GM12878 (cell line): ENCODE measurements around the gene GNAT1. TPM values are rescaled to one million over a fixed set of nuclear protein-coding genes. Genes with fewer than 3 reads are reported as not detected.

Experiments
- MAX ChIP-seq: IDR thresholded peaks from 2 replicates; pipeline ENCODE4 v1.6.1; 2012; ENCODE audit warnings: low read depth, low read length, improper control_type of control experiment
- SRF ChIP-seq, 2 experiments: IDR thresholded peaks; 2 replicates each; pipeline ENCODE4 v1.6.1; 2011; ENCODE audit warnings: low read depth in 2 of 2, low read length in 2 of 2, mild to moderate bottlenecking in 1 of 2, moderate library complexity in 1 of 2
- microRNA counts: library from miRNA; unstranded; fragments of <30 nt; microRNA quantifications from one replicate; lab custom pipeline; 2016
- microRNA-seq: library from miRNA; unstranded; fragments of <30 nt; microRNA quantifications from one replicate; pipeline ENCODE4, GENCODE V29; 2018
- polyA plus RNA-seq, 11 experiments: library from polyadenylated mRNA; depleted of rRNA in 4 of 11; unstranded in 6 of 11; stranded (reverse) in 5 of 11; fragments of >200 nt; fragmentation: Nextera tagmentation in 4 of 11; fragmentation: Illumina TruSeq in 1 of 11; extraction: Ambion mirVana in 4 of 11; extraction: Trizol in 1 of 11; gene quantifications; 1 replicate in 1 of 11; 2 replicates in 10 of 11; pipeline versions ENCODE4 v1.2.1 to v1.2.3, GENCODE V29; 2011 to 2016; ENCODE audit warnings: inconsistent platforms in 2 of 11, missing spikeins in 2 of 11, low read depth in 1 of 11
- small RNA-seq: library from RNA; depleted of rRNA; stranded (forward); fragments of <200 nt; gene quantifications from one replicate; pipeline ENCODE3, GENCODE V24; 2014
- total RNA-seq, 4 experiments: library from RNA; depleted of rRNA in 3 of 4; stranded (reverse); fragments of >200 nt in 3 of 4; fragmentation: Illumina TruSeq in 1 of 4; extraction: Trizol in 1 of 4; gene quantifications; 2 replicates each; pipeline versions ENCODE4 v1.2.1 to v1.2.3, GENCODE V29; 2013 to 2021

Gene GNAT1
- total and polyA plus RNA-seq, 10 of the 15 experiments (the other 5 are each of a cell fraction or from before 2014, with no cell fraction given) = not detected

- TF ChIP-seq MAX = no peak; the same call in 1 of the 2 replicates
- no peak for TF ChIP-seq SRF (IDR thresholded peaks at IDR 0.05; ENCODE audit: low read depth in 2 of 2, low read length in 2 of 2)
Measured at GRCh38 chr3:50246517-50246954, 55.1 kb downstream of the GNAT1 start (continued).

MicroRNA genes within 50 kb of the gene (microRNA counts, 767-probe panel; counts per million panel counts)
- microRNA hsa-miR-566 (lab: Ali Mortazavi, UCI) = 1,438 counts per million, percentile 53 among the panel's probes with 10 or more counts

Small RNA genes lying within 50 kb of the gene (microRNA-seq; reads per million reads assigned to microRNA genes)
- gene MIR566 = not detected
- not detected for gene MIR5787

Small RNA genes lying within 50 kb of the gene (small RNA-seq; reads per million reads assigned to genes)
- gene MIR566 (not detected), gene MIR5787 (not detected)

Other genes with a start within 250 kb of the GNAT1 start
Only the 7 nearest of the 17 such genes appear.
- gene RBM5, start 102.7 kb upstream of the GNAT1 start, total RNA-seq (2014; rRNA removed) = 136 and 148 TPM in 2 replicates
- 120 and 124 TPM in 2 replicates for gene RBM5, start 102.7 kb upstream of the GNAT1 start, total RNA-seq (2014; rRNA removed; fragmentation: Illumina TruSeq; extraction: Trizol)
- gene RBM5, start 102.7 kb upstream of the GNAT1 start, total RNA-seq (2021) = 94.0 and 101 TPM in 2 replicates
- 329 and 347 TPM in 2 replicates for gene RBM5, start 102.7 kb upstream of the GNAT1 start, polyA plus RNA-seq (2011; rRNA removed)
- 143 and 174 TPM in 2 replicates for gene RBM5, start 102.7 kb upstream of the GNAT1 start, polyA plus RNA-seq (2014; fragmentation: Illumina TruSeq; extraction: Trizol)
- gene RBM5, start 102.7 kb upstream of the GNAT1 start, polyA plus RNA-seq (2014; fragmentation: Nextera tagmentation; extraction: Ambion mirVana) = 10 to 100 TPM; 35.1 to 48.1 TPM
- gene RBM5, start 102.7 kb upstream of the GNAT1 start, polyA plus RNA-seq (2014; rRNA removed) = 123 and 142 TPM in 2 replicates
- 10 to 100 TPM; 70.5 to 70.9 TPM for gene RBM5, start 102.7 kb upstream of the GNAT1 start, polyA plus RNA-seq (2016; fragmentation: Nextera tagmentation; extraction: Ambion mirVana)
- gene SEMA3F, start 36.3 kb upstream of the GNAT1 start, total RNA-seq (2014; rRNA removed) = 0.28 TPM in 1 of 2 replicates, not detected in the other
- not detected in 2 replicates for gene SEMA3F, start 36.3 kb upstream of the GNAT1 start, total RNA-seq (2014; rRNA removed; fragmentation: Illumina TruSeq; extraction: Trizol)
- 0.08 and 0.45 TPM in 2 replicates for gene SEMA3F, start 36.3 kb upstream of the GNAT1 start, total RNA-seq (2021)
- 0.12 and 0.15 TPM in 2 replicates for gene SEMA3F, start 36.3 kb upstream of the GNAT1 start, polyA plus RNA-seq (2011; rRNA removed)
- 0.09 TPM in 1 of 2 replicates, not detected in the other for gene SEMA3F, start 36.3 kb upstream of the GNAT1 start, polyA plus RNA-seq (2014; fragmentation: Illumina TruSeq; extraction: Trizol)
- gene SEMA3F, start 36.3 kb upstream of the GNAT1 start, polyA plus RNA-seq (2014; fragmentation: Nextera tagmentation; extraction: Ambion mirVana) = not detected
- gene SEMA3F, start 36.3 kb upstream of the GNAT1 start, polyA plus RNA-seq (2014; rRNA removed) = not detected in 2 replicates
- not detected for gene SEMA3F, start 36.3 kb upstream of the GNAT1 start, polyA plus RNA-seq (2016; fragmentation: Nextera tagmentation; extraction: Ambion mirVana)
- gene SLC38A3, start 13.7 kb downstream of the GNAT1 start, total RNA-seq (2014; rRNA removed) = not detected in 2 replicates
- not detected in 2 replicates for gene SLC38A3, start 13.7 kb downstream of the GNAT1 start, total RNA-seq (2014; rRNA removed; fragmentation: Illumina TruSeq; extraction: Trizol)
- gene SLC38A3, start 13.7 kb downstream of the GNAT1 start, total RNA-seq (2021) = 0.13 TPM in 1 of 2 replicates, not detected in the other
- gene SLC38A3, start 13.7 kb downstream of the GNAT1 start, polyA plus RNA-seq (2011; rRNA removed) = 0.14 TPM in 1 of 2 replicates, not detected in the other
- gene SLC38A3, start 13.7 kb downstream of the GNAT1 start, polyA plus RNA-seq (2014; fragmentation: Illumina TruSeq; extraction: Trizol) = not detected in 2 replicates
- not detected for gene SLC38A3, start 13.7 kb downstream of the GNAT1 start, polyA plus RNA-seq (2014; fragmentation: Nextera tagmentation; extraction: Ambion mirVana)
- gene SLC38A3, start 13.7 kb downstream of the GNAT1 start, polyA plus RNA-seq (2014; rRNA removed) = not detected in 2 replicates
- gene SLC38A3, start 13.7 kb downstream of the GNAT1 start, polyA plus RNA-seq (2016; fragmentation: Nextera tagmentation; extraction: Ambion mirVana) = not detected
- 222 and 225 TPM in 2 replicates for gene GNAI2, start 44.6 kb downstream of the GNAT1 start, total RNA-seq (2014; rRNA removed)
- 108 and 120 TPM in 2 replicates for gene GNAI2, start 44.6 kb downstream of the GNAT1 start, total RNA-seq (2014; rRNA removed; fragmentation: Illumina TruSeq; extraction: Trizol)
- gene GNAI2, start 44.6 kb downstream of the GNAT1 start, total RNA-seq (2021) = 271 and 276 TPM in 2 replicates
- gene GNAI2, start 44.6 kb downstream of the GNAT1 start, polyA plus RNA-seq (2011; rRNA removed) = 160 and 346 TPM in 2 replicates
- 163 and 192 TPM in 2 replicates for gene GNAI2, start 44.6 kb downstream of the GNAT1 start, polyA plus RNA-seq (2014; fragmentation: Illumina TruSeq; extraction: Trizol)
- gene GNAI2, start 44.6 kb downstream of the GNAT1 start, polyA plus RNA-seq (2014; fragmentation: Nextera tagmentation; extraction: Ambion mirVana) = 10 to 100 TPM in 1 of 2 experiments, 1 to 10 TPM in 1; 5.0 to 15.3 TPM
- gene GNAI2, start 44.6 kb downstream of the GNAT1 start, polyA plus RNA-seq (2014; rRNA removed) = 257 and 287 TPM in 2 replicates
- 100 to 1,000 TPM; 250 to 275 TPM for gene GNAI2, start 44.6 kb downstream of the GNAT1 start, polyA plus RNA-seq (2016; fragmentation: Nextera tagmentation; extraction: Ambion mirVana)
- 0.11 and 0.16 TPM in 2 replicates for gene SEMA3B, start 77.5 kb downstream of the GNAT1 start, total RNA-seq (2014; rRNA removed)
- gene SEMA3B, start 77.5 kb downstream of the GNAT1 start, total RNA-seq (2014; rRNA removed; fragmentation: Illumina TruSeq; extraction: Trizol) = 0.05 and 0.09 TPM in 2 replicates
- gene SEMA3B, start 77.5 kb downstream of the GNAT1 start, total RNA-seq (2021) = 0.59 and 0.74 TPM in 2 replicates
- gene SEMA3B, start 77.5 kb downstream of the GNAT1 start, polyA plus RNA-seq (2011; rRNA removed) = 0.33 and 0.48 TPM in 2 replicates
- 0.06 TPM in 1 of 2 replicates, not detected in the other for gene SEMA3B, start 77.5 kb downstream of the GNAT1 start, polyA plus RNA-seq (2014; fragmentation: Illumina TruSeq; extraction: Trizol)
- not detected for gene SEMA3B, start 77.5 kb downstream of the GNAT1 start, polyA plus RNA-seq (2014; fragmentation: Nextera tagmentation; extraction: Ambion mirVana)
- 0.37 and 0.47 TPM in 2 replicates for gene SEMA3B, start 77.5 kb downstream of the GNAT1 start, polyA plus RNA-seq (2014; rRNA removed)
- gene SEMA3B, start 77.5 kb downstream of the GNAT1 start, polyA plus RNA-seq (2016; fragmentation: Nextera tagmentation; extraction: Ambion mirVana) = under 1 TPM; 0.09 to 0.16 TPM
- gene LSMEM2, start 87.5 kb downstream of the GNAT1 start, total RNA-seq (2014; rRNA removed) = not detected in 2 replicates
- not detected in 2 replicates for gene LSMEM2, start 87.5 kb downstream of the GNAT1 start, total RNA-seq (2014; rRNA removed; fragmentation: Illumina TruSeq; extraction: Trizol)
- not detected in 2 replicates for gene LSMEM2, start 87.5 kb downstream of the GNAT1 start, total RNA-seq (2021)
- not detected in 2 replicates for gene LSMEM2, start 87.5 kb downstream of the GNAT1 start, polyA plus RNA-seq (2011; rRNA removed)
- gene LSMEM2, start 87.5 kb downstream of the GNAT1 start, polyA plus RNA-seq (2014; fragmentation: Illumina TruSeq; extraction: Trizol) = not detected in 2 replicates
- not detected for gene LSMEM2, start 87.5 kb downstream of the GNAT1 start, polyA plus RNA-seq (2014; fragmentation: Nextera tagmentation; extraction: Ambion mirVana)
- gene LSMEM2, start 87.5 kb downstream of the GNAT1 start, polyA plus RNA-seq (2014; rRNA removed) = not detected in 2 replicates
- under 1 TPM in 1 of 2 experiments, not detected in 1; 0.17 TPM for gene LSMEM2, start 87.5 kb downstream of the GNAT1 start, polyA plus RNA-seq (2016; fragmentation: Nextera tagmentation; extraction: Ambion mirVana)
- 81.7 and 100 TPM in 2 replicates for gene IFRD2, start 100.8 kb downstream of the GNAT1 start, total RNA-seq (2014; rRNA removed)
- gene IFRD2, start 100.8 kb downstream of the GNAT1 start, total RNA-seq (2014; rRNA removed; fragmentation: Illumina TruSeq; extraction: Trizol) = 47.5 and 52.0 TPM in 2 replicates
- gene IFRD2, start 100.8 kb downstream of the GNAT1 start, total RNA-seq (2021) = 96.6 and 103 TPM in 2 replicates
- gene IFRD2, start 100.8 kb downstream of the GNAT1 start, polyA plus RNA-seq (2011; rRNA removed) = 12.4 and 19.1 TPM in 2 replicates
- gene IFRD2, start 100.8 kb downstream of the GNAT1 start, polyA plus RNA-seq (2014; fragmentation: Illumina TruSeq; extraction: Trizol) = 19.1 and 44.1 TPM in 2 replicates
- gene IFRD2, start 100.8 kb downstream of the GNAT1 start, polyA plus RNA-seq (2014; fragmentation: Nextera tagmentation; extraction: Ambion mirVana) = 10 to 100 TPM; 33.7 to 82.8 TPM
- gene IFRD2, start 100.8 kb downstream of the GNAT1 start, polyA plus RNA-seq (2014; rRNA removed) = 77.8 and 87.5 TPM in 2 replicates
- gene IFRD2, start 100.8 kb downstream of the GNAT1 start, polyA plus RNA-seq (2016; fragmentation: Nextera tagmentation; extraction: Ambion mirVana) = 100 to 1,000 TPM; 144 to 153 TPM